Measurements from ENCODE around the gene PXDN. TPM values are rescaled to one million over a fixed set of nuclear protein-coding genes. Genes with fewer than 3 reads are reported as not detected.

The PXDN gene
- total RNA-seq, 1 experiment from 2014 or later = 96.1 TPM

DNA sequence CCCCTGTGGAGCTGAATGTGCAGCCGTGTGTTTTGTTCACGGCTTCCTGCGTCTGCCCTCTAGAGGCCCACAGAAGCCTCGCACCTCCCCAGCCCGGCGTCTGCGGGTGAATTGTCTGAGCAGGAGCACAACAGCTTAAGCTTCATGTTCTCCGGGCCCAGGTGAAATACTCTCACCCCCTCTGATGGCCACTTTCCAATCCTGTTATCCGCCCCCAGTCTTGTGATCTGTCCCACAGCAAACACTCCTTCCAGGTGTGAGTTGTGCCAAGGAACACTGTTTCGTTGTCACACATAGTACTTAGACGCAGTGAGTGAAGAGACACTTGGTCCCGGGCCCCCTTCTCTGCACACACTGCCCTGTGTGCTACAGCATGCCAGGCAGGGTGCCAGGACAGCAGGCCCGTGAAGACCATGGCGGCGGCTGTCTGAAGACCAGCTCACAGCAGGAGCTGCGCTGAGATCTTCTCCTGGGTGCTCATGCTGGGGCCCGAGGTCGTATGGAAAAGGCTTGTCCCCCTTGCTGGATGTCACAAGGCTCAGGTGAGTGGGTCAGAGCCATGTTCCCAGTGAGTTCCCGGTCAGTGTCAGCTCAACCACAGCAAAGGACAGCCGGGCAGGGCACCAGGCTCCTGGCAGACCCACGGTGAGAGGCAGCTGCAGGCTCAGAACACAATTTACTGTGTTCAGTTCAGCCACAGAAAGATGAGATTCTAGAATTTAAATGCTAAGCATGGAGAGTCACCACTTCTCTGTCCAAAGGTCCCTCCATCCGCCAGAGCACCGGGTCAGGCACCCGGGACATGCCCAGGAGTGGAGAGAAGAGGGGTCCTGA, 6.8 kb upstream of the PXDN start:
- intact Hi-C loops (cut with micrococcal nuclease) = loop anchor here (2.0 to 5.0 kb wide), 4 partner anchors 66 to 196 kb away; no protein-coding TSS in a partner anchor
- H3K27ac Mint-ChIP-seq (ENCODE audit: low read depth, unreplicated experiment) = no peak overlapping the region
- peak; percentile 74 for DNase-seq (ENCODE audit: unreplicated experiment)
- ChIA-PET POLR2A (interaction anchor here (0.7 to 1.0 kb wide), 4 partner anchors 18 to 75 kb away, joined by 3 to 4 read pairs (median 4); no protein-coding TSS in a partner anchor), CTCF (interaction anchor here (0.6 to 6.1 kb wide), 38 partner anchors 9 to 1858 kb away, joined by 3 to 63 read pairs (median 4); no protein-coding TSS in a partner anchor)
- H3K4me1 Mint-ChIP-seq (ENCODE audit: insufficient read depth, unreplicated experiment) = peaks cover 13% of the 10 kb centered on the region
- no TSS peak for BruUV-seq (replicated peaks)
- TF ChIP-seq, protein P1, sequence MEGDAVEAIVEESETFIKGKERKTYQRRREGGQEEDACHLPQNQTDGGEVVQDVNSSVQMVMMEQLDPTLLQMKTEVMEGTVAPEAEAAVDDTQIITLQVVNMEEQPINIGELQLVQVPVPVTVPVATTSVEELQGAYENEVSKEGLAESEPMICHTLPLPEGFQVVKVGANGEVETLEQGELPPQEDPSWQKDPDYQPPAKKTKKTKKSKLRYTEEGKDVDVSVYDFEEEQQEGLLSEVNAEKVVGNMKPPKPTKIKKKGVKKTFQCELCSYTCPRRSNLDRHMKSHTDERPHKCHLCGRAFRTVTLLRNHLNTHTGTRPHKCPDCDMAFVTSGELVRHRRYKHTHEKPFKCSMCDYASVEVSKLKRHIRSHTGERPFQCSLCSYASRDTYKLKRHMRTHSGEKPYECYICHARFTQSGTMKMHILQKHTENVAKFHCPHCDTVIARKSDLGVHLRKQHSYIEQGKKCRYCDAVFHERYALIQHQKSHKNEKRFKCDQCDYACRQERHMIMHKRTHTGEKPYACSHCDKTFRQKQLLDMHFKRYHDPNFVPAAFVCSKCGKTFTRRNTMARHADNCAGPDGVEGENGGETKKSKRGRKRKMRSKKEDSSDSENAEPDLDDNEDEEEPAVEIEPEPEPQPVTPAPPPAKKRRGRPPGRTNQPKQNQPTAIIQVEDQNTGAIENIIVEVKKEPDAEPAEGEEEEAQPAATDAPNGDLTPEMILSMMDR (IDR thresholded peaks at IDR 0.05; ENCODE audit: unreplicated experiment) = peak; percentile 88
- H3K27me3 Mint-ChIP-seq (ENCODE audit: insufficient read depth, unreplicated experiment) = no peaks in the 10 kb centered on the region
- H3K4me3 Mint-ChIP-seq (ENCODE audit: unreplicated experiment) = no peak overlapping the region
- H3K9me3 Mint-ChIP-seq (ENCODE audit: unreplicated experiment) = no peaks in the 10 kb centered on the region
- H3K36me3 Mint-ChIP-seq (ENCODE audit: insufficient read depth, unreplicated experiment) = peaks cover 7% of the 10 kb centered on the region

DNA sequence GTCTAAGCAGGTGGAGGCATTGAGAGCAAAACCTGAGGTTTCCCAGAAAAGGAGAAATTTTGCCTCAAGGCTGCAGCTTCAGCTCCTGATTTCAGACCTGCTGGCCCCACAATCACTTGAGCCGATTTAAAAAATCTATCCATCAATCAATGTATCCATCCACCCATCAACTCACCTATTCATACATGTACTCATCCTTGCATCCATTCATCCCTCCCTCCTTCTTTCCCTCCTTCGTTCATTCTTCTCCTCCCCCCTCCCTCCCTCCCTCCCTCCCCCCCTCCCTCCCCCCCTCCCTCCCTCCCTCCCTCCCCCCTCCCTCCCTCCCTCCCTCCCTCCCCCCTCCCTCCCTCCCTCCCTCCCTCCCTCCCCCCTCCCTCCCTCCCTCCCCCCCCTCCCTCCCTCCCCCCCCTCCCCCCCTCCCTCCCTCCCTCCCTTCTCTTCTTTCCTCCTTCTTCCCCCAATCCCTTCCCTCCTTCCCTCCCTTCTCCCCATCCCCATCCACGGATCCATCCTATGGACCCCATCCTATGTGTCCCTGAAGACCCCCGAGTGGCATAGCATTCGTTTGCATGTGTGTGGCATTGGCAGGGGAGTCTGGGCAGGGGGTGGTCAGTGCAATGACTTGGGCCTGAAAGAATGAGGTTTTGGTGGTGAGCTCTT, 6.1 kb upstream of the PXDN start:
- H3K4me1 Mint-ChIP-seq (ENCODE audit: insufficient read depth, unreplicated experiment) = peaks cover 13% of the 10 kb centered on the region
- POLR2A ChIA-PET = interaction anchor here (0.7 to 1.0 kb wide), 4 partner anchors 19 to 75 kb away, joined by 3 to 4 read pairs (median 4); no protein-coding TSS in a partner anchor
- no peaks in the 10 kb centered on the region for H3K9me3 Mint-ChIP-seq (ENCODE audit: unreplicated experiment)
- TF ChIP-seq, protein P1 (IDR thresholded peaks at IDR 0.05; ENCODE audit: unreplicated experiment) = no peak
- intact Hi-C loops (cut with micrococcal nuclease) = loop anchor here (2.0 to 5.0 kb wide), 4 partner anchors 66 to 196 kb away; no protein-coding TSS in a partner anchor
- H3K36me3 Mint-ChIP-seq (ENCODE audit: insufficient read depth, unreplicated experiment) = peaks cover 7% of the 10 kb centered on the region
- no TSS peak for BruUV-seq (replicated peaks)
- H3K27me3 Mint-ChIP-seq (ENCODE audit: insufficient read depth, unreplicated experiment) = no peaks in the 10 kb centered on the region
- DNase-seq (ENCODE audit: unreplicated experiment) = no peak
- CTCF ChIA-PET = interaction anchor here (0.6 to 6.1 kb wide), 38 partner anchors 8 to 1859 kb away, joined by 3 to 63 read pairs (median 4); no protein-coding TSS in a partner anchor
- H3K27ac Mint-ChIP-seq (ENCODE audit: low read depth, unreplicated experiment) = no peak overlapping the region
- H3K4me3 Mint-ChIP-seq (ENCODE audit: unreplicated experiment) = no peak overlapping the region

DNA sequence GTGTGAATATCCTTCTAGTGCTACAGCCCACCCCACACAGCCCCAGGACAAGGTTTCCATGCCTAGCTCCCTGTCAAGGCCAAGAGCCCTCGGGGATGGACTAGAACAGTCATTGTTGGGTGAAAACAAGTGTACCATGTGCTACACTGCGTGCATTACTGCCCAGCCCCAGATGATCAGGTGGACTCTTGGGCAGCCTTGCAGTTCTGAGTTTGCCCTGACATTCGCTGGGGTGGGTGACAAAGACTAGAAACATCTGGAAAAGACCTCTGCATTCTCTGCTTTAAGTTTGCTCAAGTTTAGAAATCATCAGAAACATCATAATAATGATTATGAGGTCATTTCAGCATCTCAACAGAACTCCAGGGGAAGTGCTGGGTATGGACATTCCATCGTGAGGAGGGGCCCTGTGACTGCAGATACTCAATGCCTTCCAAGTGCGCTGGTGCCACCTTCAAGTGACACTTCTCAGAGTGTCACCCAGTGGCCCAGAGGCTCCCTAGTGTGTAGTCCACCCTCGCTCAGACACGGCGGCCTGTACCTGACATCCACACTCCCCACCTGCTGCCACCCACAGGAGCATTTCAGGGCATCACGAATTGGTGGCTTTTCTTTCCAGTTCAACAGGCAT, 5.3 kb upstream of the PXDN start:
- ChIA-PET POLR2A (no interaction called here), CTCF (interaction anchor here (0.5 to 6.1 kb wide), 13 partner anchors 10 to 199 kb away, joined by 3 to 63 read pairs (median 7); no protein-coding TSS in a partner anchor)
- Mint-ChIP-seq H3K36me3 (ENCODE audit: insufficient read depth, unreplicated experiment) (peaks cover 7% of the 10 kb centered on the region), H3K4me3 (ENCODE audit: unreplicated experiment) (no peak overlapping the region), H3K27me3 (ENCODE audit: insufficient read depth, unreplicated experiment) (no peaks in the 10 kb centered on the region), H3K27ac (ENCODE audit: low read depth, unreplicated experiment) (no peak overlapping the region), H3K9me3 (ENCODE audit: unreplicated experiment) (no peaks in the 10 kb centered on the region), H3K4me1 (ENCODE audit: insufficient read depth, unreplicated experiment) (peaks cover 13% of the 10 kb centered on the region)
- BruUV-seq (replicated peaks) = no TSS peak
- intact Hi-C loops (cut with micrococcal nuclease) = loop anchor here (2.0 to 5.0 kb wide), 4 partner anchors 67 to 195 kb away; no protein-coding TSS in a partner anchor
- DNase-seq (ENCODE audit: unreplicated experiment) = no peak
- TF ChIP-seq, protein P1 (IDR thresholded peaks at IDR 0.05; ENCODE audit: unreplicated experiment) = no peak
